Non-pigmented ciliary epithelial cell (primary cell): ENCODE results near the gene DPP4.
"Not testable (repeated sequence)": the region's sequence is repeated elsewhere in the genome, so short reads cannot be mapped to it uniquely, and the experiment has no call there.

Source experiments
- DNase-seq: peaks from one replicate; pipeline ENCODE4 v3.0.0-alpha.2; 2010; ENCODE audit warnings: low read depth

The DPP4 gene

GRCh38 chr2:162057426-162057825 lies 16.6 kb downstream of the DPP4 start:
- DNase-seq = no peak

DNA sequence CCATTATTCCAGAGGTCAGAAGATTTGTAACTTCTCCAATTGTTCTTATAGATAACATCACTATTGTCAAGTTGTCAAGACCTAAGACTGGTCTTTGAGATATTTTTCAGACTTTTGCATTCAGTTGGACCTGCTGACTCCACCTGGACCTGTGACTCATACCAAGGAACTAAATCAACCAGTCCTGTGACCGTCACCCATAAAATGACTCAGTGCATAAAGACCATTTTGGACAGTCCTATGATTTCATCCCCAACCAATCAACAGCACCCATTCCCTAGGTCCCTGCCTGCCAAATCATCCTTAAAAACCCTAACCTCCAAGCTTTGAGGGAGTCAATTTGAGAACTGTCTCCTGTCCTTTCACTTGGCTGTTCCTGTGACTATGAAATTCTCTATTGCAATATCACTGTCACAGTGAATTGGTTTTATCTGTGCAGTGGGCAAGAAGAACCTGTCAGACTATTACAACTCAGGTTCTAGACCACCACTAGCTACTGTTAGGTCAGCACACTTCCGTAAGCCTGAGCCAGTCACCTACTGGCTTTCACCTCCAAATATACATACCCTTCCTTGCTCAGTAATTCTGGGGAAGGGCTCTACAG lies 17.1 kb downstream of the DPP4 start:
- DNase-seq = no peak

GRCh38 chr2:162053808-162054155 lies 20.2 kb downstream of the DPP4 start:
- DNase-seq = no peak

GRCh38 chr2:162053066-162053807 lies 20.8 kb downstream of the DPP4 start:
- no peak for DNase-seq

DNA sequence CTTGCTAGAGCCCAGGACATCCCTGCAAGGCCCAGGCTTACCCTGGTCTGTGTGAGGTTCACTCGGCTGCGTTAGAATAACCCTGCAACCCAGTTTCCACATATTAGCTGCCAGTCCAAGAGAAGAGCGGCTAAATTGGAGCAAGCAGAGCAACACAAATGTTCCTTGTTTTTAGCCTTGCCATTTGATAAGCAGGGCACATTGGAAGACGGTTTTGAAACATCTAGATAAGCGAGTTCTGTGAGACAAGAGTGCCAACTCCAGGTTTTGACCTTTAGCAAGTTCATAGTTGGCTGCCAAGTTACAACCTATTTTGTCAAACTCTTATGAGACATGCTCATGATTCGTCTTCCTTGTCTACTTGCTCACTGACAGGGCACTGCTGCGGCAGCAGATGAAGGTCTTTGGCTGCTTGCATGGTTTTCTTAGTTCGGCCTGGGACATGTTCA lies 23.5 kb downstream of the DPP4 start:
- no peak for DNase-seq

GRCh38 chr2:162049089-162049488 lies 24.9 kb downstream of the DPP4 start:
- not testable (repeated sequence) for DNase-seq

DNA sequence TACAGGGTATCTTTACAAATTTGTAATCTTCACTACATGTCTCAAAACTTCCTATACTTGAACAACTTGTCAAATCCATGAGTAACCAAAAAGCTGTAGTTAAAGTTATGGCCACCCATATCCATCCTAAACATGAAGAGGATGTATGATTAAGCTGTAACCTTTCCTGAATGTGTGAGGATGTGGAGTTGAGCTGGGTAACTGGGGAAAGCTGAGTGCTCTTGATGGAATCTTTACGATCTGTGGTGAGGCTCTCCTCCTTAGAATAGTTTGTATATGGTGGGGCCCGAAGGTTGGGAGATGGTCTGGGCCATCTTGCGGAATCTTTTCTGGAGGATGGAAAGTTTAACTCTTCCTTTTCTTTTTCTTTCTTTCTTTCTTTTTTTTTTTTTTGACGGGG lies 29.4 kb downstream of the DPP4 start:
- no peak for DNase-seq

- no peak for DNase-seq
Measured at GRCh38 chr2:162043132-162043531, 30.9 kb downstream of the DPP4 start.

DNA sequence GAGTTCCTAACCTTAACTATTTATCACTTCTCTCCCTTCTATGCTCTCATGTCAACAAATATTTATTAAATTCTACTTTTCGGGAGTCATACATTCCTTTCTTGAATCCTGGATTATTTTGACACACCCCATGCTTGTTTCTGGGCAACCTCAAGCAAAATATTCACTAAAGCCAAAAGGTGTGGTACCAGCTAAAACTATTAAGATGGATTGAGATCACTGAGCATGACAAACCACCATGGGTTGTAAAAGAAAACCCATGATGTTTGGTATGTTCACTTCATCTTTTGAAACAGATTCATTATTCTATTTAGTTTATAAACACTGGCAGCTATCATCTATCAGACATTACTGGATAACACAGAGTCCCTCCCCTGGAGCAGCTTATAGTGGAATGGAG lies 32.5 kb downstream of the DPP4 start:
- DNase-seq = no peak

DNA sequence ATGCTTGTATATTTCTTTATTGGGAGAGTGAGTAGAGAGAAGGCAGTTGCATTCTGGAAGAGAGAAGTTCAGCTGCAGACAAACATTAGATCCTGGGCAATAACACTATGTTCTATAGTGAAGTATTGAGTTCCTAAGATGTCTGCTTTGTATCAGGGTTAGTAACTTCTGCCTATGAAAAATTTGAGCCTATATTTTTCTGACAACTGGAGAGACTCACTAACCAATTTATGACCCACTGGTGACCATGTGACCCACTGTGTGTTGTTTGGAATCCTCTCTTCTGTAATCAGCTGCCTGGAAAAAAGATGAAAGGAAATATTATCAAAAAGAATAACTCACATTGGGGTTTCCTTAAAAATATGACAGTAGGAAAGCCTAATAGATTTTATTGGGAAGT lies 35.3 kb downstream of the DPP4 start:
- DNase-seq = no peak

DNA sequence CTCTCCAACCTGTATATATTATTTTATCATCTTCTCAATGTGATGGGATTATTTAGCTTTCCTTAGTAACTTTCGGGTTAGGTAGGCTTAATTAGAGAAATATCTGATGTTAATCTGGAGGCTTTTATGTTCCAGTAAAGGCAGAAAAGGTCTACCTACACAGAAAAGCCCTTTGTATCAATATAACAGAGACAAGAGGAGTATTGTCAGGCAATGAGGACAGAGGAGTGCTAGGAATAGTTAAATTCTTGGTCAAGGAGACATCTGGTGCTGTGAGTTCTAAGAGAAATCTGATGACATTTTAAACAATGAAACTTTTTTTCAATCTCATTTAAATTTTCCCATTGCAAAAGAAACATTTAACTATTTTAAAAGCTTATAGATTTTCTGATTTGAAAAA lies 36.1 kb downstream of the DPP4 start:
- DNase-seq = no peak

GRCh38 chr2:162037028-162037795 lies 36.8 kb downstream of the DPP4 start:
- no peak for DNase-seq

DNA sequence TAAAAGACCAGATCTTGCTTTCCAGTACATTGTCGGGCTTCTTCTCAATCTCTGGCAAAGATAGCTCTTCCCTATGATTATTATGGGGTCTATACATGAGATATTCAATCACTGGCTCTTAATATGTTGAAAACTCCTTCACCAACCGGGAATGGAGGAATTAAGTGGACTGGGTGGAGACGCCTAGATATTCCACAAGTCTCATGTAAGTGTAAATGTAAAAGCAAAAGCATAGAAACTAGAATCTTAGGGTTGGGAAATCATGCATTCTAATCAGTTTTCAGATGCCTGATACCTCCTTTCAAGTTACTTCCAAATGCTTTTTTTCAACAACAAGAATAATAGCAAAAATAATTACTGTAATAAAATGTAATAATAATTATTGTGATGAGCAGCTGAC lies 38.0 kb downstream of the DPP4 start:
- no peak for DNase-seq

DNA sequence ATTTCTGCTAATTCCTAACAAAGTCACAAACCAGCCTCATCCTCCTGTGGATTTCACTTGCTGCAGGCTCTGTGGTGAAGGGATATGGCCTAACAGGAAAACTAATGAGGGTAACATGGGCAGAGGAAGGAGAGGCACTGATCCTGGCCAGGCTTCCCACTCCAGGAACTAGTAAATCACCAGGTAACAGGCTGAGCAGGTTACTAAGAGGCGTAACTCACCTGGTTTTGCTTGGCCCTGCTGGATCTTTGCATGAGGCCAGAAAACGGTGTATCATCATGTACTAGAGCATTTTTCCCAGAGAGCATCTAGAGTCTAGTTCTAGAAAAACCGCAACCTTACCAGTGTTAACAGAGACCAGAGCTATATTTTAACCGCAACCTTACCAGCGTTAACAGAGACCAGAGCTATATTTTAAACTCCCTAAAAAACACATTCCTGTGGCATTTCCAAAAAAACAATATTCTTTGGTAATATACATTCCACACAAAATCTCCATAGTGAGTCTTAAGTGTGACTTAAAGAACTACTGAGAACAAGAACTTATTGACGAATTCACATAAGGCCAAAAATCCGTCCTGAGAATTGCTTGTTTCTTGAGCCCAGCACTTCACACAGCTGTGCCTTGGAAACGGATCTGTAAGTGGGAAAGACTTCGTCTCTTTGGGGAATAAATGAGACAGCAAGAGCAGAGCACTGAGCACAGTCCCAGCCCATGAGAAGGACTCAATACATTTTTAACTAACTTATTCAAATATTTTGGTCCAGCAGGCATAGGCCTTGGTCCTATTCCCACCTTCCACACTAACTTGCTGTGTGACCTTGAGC lies 43.4 kb downstream of the DPP4 start:
- DNase-seq = no peak

- no peak for DNase-seq
Measured at GRCh38 chr2:162029287-162029901, 44.6 kb downstream of the DPP4 start.

DNA sequence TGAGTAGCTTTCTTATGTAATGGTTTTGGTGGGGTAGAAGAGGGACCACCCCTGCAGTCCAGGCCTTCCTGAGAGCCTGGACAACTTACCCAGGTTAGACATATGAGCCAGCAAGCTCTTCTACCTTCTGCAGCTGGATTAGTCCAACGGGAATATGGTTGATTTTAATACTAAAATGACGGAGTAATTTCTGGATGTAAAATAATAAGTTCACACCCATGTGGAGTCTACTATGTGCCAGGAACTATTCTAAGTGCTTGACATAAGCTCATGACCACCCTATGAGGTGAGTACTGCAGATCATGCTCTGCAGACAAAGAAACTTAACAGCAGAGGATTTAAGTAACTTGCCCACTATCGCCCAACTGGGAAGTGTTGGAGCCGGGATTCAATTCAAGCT lies 45.5 kb downstream of the DPP4 start:
- no peak for DNase-seq

DNA sequence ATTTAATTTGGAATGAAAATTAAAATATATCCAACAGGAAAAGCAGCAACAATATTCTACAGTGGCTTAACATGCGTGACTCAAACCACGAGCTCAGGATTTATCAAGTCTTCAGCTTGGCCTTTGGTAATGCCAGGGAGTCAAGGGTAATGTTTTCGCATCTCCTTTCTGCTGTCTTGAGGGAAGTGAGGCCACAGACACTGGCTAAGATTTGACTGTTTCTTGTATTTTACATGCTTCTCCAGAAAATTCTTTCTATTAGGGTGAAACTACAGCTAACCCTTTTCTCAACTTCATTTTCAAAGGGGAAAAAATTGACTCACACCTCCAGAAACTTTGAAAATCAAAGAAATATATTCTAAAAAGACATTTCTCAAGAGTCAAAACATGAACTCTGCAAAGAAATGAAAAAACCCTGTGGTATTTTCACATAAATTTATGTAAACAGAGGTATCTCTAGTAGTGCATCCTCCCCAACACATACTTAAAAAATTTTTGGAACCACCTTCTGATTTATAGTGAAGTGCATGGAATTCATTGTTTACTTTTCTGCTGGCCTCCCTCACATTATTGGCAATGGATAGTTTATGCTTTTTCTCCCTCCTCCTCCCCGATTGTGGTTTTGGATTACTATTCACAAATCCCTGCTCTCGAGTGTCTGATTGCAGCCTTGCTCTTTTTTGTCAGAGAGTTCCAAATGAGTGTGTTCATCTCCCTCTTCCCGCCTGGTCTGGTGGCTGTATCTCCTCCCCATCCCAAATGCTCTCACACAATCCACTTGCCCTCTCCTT lies 48.7 kb downstream of the DPP4 start:
- no peak for DNase-seq

DNA sequence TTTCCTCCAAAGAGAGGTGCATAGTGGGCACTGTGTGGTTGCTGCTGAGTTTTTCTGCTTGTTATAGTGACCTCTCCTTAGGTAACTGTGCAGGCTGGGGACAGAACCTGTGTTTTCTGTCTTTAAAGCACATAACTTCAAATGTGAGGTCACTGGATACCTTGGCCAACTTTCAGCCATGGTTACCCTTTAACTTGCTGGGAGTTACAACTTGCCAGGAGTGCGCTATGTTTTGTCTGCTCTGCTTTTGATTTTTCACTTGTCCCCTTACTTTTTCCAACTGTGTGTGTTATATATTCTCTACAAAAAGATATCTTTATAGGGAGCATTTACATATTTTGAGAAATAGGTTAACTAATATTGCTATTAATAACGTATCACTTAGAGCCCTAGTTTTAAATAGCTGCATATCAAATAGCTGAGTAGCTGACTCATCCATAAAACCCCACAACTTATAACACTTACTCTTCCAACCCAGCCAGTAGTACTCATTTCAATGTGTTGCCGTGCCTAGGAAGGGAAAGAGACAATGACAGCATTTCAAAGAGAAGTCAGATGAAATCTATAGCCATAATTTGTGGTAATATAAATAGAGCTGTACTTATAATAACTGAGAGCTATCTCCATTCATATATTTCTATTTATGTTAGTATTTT lies 51.6 kb downstream of the DPP4 start:
- peak; percentile 15 for DNase-seq

- DNase-seq = no peak
Measured at GRCh38 chr2:162021516-162022058, 52.4 kb downstream of the DPP4 start.

DNA sequence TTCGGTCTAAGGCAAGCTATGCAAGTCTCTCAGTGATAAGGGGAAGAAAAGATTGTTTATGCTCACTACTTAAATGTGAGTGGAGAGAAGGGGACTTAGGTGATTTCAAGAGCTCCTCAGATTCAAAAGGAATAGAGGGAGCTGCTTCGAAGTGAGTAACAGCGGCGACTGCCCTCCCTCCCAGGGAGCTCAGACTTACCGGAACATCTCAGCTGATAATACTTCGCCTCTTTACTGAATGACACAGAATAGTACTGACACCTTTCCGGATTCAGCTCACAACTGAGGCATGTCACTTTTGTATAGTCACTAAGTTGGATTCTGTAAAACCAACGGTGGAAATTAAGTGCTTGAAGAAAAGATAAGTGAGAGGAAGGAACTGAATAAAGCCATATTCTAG lies 55.5 kb downstream of the DPP4 start:
- no peak for DNase-seq
